ENCODE data around the gene PLEKHH3. TPM values are rescaled to one million over a fixed set of nuclear protein-coding genes. Genes with fewer than 3 reads are reported as not detected.
"Not testable (repeated sequence)": the region's sequence is repeated elsewhere in the genome, so short reads cannot be mapped to it uniquely, and the experiment has no call there.

The PLEKHH3 gene
- total RNA-seq, 6 experiments from 2014 or later = 8.1 to 23.7 (median 11.2) TPM

DNA sequence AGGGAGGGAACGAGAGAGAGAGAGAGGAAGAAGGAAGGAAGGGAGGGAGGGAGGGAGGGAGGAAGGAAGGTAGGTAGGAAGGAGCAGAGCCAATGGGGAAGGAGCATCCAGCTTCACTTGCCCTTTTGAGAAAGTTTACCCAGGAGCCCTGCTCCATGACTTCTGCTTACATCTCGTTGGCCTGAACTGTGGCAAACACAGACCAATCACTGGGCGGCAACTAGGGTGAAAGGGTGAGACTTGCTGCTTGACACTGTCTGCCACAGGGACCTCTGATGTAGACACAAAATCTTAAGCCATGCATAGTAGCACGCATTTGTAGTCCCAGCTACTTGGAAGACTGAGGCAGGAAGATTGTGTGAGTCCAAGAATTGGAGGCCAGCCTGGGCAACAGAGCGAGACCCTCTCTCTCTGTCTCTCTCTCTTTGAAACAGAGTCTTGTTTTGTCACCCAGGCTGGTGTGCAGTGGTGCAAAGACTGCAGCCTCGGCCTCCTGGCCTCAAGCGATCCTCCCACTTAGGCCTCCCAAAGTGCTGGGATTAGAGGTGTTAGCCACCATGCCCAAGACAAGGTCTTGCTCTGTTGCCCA is 37.2 kb downstream of the PLEKHH3 start:
- H3K27me3 ChIP-seq = no peaks in the 10 kb centered on the region
- H3K4me1 ChIP-seq = no peaks in the 10 kb centered on the region
- ATAC-seq (no peak), DNase-seq (no peak)
- H3K9me3 ChIP-seq = no peaks in the 10 kb centered on the region
- intact Hi-C loops (cut with DNase I) = no loop called here
- no peak overlapping the region for H3K4me3 ChIP-seq
- H3K36me3 ChIP-seq = no peaks in the 10 kb centered on the region
- H3K27ac ChIP-seq = no peak overlapping the region
- TF ChIP-seq, protein P1, sequence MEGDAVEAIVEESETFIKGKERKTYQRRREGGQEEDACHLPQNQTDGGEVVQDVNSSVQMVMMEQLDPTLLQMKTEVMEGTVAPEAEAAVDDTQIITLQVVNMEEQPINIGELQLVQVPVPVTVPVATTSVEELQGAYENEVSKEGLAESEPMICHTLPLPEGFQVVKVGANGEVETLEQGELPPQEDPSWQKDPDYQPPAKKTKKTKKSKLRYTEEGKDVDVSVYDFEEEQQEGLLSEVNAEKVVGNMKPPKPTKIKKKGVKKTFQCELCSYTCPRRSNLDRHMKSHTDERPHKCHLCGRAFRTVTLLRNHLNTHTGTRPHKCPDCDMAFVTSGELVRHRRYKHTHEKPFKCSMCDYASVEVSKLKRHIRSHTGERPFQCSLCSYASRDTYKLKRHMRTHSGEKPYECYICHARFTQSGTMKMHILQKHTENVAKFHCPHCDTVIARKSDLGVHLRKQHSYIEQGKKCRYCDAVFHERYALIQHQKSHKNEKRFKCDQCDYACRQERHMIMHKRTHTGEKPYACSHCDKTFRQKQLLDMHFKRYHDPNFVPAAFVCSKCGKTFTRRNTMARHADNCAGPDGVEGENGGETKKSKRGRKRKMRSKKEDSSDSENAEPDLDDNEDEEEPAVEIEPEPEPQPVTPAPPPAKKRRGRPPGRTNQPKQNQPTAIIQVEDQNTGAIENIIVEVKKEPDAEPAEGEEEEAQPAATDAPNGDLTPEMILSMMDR (IDR thresholded peaks at IDR 0.05) = no peak
- TF ChIP-seq POLR2A (IDR thresholded peaks at IDR 0.05) = no peak
- 100% methylated on average over 3 of the region's 7 CpGs for WGBS (ENCODE audit: insufficient coverage, low coverage, low lambda C conversion rate, missing lambda C conversion rate)

DNA sequence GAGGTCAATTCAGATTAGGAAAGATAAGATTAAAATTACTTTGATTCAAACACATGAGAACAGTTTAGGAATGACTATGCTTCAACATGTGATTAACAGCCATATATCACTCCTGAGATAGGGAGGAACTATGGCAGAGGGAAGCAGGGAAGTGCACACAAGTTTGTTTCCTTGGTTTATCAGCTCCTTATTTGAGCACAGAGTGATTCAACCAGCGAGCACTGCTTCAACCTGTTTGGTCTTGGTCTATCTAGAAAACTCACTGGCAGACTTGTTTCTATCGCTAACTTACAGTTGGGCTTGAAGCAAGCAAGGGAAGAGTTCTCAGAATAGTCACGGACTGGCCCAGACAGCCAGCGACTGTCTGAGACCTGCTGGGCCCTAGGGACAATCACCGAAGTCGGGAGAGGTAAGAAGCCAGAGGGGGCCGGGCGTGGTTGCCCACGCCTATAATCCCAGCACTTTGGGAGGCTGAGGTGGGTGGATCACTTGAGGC is 43.8 kb downstream of the PLEKHH3 start:
- Histone ChIP-seq H3K4me1 (no peaks in the 10 kb centered on the region), H3K27ac (no peak overlapping the region), H3K9me3 (no peaks in the 10 kb centered on the region), H3K27me3 (no peaks in the 10 kb centered on the region), H3K4me3 (no peak overlapping the region), H3K36me3 (no peaks in the 10 kb centered on the region)
- ATAC-seq = no peak
- intact Hi-C loops (cut with DNase I) = no loop called here
- TF ChIP-seq, protein P1 (IDR thresholded peaks at IDR 0.05) = no peak
- TF ChIP-seq POLR2A (IDR thresholded peaks at IDR 0.05) = no peak
- DNase-seq = no peak
- WGBS (ENCODE audit: insufficient coverage, low coverage, low lambda C conversion rate, missing lambda C conversion rate) = 82% methylated on average over 3 of the region's 9 CpGs

DNA sequence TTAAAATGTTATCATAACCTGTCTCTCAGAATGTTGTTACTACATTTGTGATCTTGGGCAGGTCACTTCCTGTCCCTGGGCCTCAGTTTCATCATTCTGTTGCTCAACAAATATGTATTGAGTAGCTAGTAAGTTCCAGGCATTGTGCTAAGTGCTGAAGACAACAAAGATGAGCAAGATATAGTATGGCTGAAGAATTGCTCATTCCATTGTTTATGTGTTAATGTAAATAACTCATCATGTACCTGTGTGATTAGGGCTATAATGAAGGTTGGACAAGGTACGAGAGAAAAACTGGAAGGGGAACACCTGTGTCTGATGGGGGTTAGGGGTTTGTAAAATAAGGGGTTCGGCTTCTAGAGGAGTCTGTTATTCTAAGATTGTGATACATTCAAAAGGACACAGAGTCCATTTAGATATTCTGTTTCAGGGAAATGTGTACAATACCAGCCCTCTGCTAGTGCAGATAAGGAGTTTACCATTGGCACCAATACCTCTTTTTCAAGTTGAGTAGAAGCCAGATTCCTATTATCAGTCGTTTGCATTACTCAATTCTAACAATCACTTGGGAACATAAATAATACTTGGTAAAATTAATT is 47.3 kb downstream of the PLEKHH3 start:
- H3K4me1 ChIP-seq = no peaks in the 10 kb centered on the region
- H3K4me3 ChIP-seq = no peak overlapping the region
- WGBS (ENCODE audit: insufficient coverage, low coverage, low lambda C conversion rate, missing lambda C conversion rate) = 51% methylated on average over 3 of the region's 3 CpGs
- ATAC-seq (no peak), DNase-seq (no peak)
- no peak overlapping the region for H3K27ac ChIP-seq
- TF ChIP-seq, protein P1 (IDR thresholded peaks at IDR 0.05) = no peak
- intact Hi-C loops (cut with DNase I) = no loop called here
- H3K27me3 ChIP-seq = no peaks in the 10 kb centered on the region
- H3K9me3 ChIP-seq = no peaks in the 10 kb centered on the region
- H3K36me3 ChIP-seq = no peaks in the 10 kb centered on the region

DNA sequence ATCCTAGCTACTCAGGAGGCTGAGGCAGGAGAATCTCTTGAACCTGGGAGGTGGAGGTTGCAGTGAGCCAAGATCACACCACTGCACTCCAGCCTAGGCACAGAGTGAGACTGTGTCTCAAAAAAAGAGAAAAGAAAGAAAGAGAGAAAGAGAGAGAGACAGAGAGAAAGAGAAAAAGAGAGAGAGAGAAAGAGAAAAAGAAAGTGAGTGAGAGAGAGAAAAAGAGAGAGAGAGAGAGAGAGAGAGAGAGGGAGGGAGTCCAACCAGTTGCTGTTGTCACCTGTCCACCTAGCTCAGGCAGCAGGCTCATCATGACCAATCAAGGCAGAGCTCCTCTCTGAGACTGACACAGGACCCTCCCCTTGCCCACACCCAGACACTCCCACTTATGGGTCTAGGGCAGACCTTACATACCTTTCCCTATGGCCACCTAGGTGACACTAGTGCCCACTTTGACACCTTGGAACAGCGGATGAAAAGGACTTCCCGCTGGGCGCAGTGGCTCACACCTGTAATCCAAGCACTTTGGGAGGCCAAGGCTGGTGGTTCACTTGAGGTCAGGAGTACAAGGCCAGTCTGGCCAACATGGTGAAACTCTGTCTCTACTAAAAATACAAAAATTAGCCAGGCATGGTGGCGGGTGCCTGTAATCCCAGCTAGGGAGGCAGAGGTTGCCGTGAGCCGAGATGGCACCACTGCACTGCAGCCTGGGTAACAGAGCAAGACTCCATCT is 49.6 kb downstream of the PLEKHH3 start:
- 88% methylated on average over 4 of the region's 6 CpGs for WGBS (ENCODE audit: insufficient coverage, low coverage, low lambda C conversion rate, missing lambda C conversion rate)

More for the DNA sequence above, 49.6 kb downstream of the PLEKHH3 start:
- DNase-seq; H3K9me3 ChIP-seq; H3K4me3 ChIP-seq; H3K36me3 ChIP-seq; ATAC-seq; H3K4me1 ChIP-seq; H3K27me3 ChIP-seq; intact Hi-C loops (cut with DNase I); H3K27ac ChIP-seq: not testable (repeated sequence)

All from right lobe of liver (tissue), 6 donors.